ENCODE data around the gene DIABLO. TPM values are rescaled to one million over a fixed set of nuclear protein-coding genes. Genes with fewer than 3 reads are reported as not detected.
"Not testable (repeated sequence)": the region's sequence is repeated elsewhere in the genome, so short reads cannot be mapped to it uniquely, and the experiment has no call there.

The DIABLO gene
- polyA plus RNA-seq, 2 of the 4 experiments (the other 2 are of a cell fraction), result 74.9 to 104 TPM

DNA sequence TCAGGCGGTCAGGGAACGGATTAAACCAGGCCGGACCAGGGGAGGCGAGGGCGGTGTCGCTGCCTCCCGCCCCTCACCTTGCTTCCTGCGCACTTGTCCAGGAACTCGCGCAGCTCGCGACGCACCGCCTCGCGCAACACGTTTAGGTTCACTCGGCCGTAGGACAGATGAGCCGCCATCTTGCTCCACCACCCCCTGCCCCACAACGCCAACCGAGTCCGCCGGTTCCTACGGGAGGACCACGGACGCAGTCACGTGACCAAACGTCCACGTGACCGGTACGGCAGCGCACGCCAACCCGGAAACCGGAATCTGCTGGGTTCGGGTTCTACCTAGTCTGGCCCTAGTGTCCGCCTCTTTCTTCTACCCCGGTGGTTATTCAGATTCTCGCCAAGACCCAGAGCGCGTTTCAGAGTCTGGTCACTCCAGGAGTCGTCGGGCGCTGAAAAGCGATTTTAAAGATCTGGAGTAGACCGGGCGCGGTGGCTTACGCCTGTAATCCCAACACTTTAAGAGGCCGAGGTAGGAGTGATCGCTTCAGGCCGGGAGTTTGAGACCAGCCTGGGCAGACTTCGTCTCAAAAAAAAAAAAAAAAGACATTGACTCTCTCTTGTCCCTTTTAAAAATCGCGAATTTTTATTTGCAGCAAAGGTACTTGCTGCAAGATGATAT, 40.5 kb upstream of the DIABLO start, which contains the start of gene VPS33A (continued):
- TF ChIP-seq, protein P1, sequence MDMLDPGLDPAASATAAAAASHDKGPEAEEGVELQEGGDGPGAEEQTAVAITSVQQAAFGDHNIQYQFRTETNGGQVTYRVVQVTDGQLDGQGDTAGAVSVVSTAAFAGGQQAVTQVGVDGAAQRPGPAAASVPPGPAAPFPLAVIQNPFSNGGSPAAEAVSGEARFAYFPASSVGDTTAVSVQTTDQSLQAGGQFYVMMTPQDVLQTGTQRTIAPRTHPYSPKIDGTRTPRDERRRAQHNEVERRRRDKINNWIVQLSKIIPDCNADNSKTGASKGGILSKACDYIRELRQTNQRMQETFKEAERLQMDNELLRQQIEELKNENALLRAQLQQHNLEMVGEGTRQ (IDR thresholded peaks at IDR 0.05), result peak; percentile 100
- TF ChIP-seq FOSL2 (IDR thresholded peaks at IDR 0.05), result no peak
- TF ChIP-seq FOSL2 (CRISPR knock-in tag; IDR thresholded peaks at IDR 0.05), result peak; percentile 54; the same call in 1 of the 2 replicates

DNA sequence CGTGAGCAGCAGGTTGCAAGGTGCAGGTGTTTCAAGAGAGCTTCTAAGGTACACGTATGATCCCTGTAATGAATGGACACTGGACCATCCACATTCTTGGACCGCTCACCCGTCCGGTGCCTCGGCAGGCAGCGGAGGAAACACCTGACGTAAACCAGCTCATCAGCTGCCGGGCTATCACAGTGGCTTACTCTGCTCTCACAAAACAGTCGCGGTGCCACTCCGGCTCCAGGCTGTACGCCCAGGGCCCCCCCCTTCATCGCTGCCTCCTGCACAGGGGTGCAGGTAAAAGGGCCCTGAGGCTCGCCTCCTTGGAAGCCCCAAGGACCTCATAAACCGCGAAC, 40.0 kb upstream of the DIABLO start:
- Histone ChIP-seq H3K4me1 (peaks cover 10% of the 10 kb centered on the region; the same call in 1 of the 3 replicates), H3K9me3 (no peaks in the 10 kb centered on the region), H3K4me3 (peak overlapping the region; percentile 98), H3K27ac (peak overlapping the region; percentile 94 to 95), H3K4me2 (peak overlapping the region; percentile 96)
- DNase-seq (ENCODE audit: low read depth in 1 of 2, low spot score in 1 of 2) (peak in 1 of 2 experiments; percentile 46), FAIRE-seq (no peak), ATAC-seq (peak; percentile 65 to 67)
- TF ChIP-seq KDM1A (IDR thresholded peaks at IDR 0.05; ENCODE audit: low read depth) (no peak), ZFP36 (IDR thresholded peaks at IDR 0.05; ENCODE audit: borderline replicate concordance, partially characterized antibody) (no peak), JUN (IDR thresholded peaks at IDR 0.05) (no peak), RCOR1 (IDR thresholded peaks at IDR 0.05; ENCODE audit: low read depth, low read length) (no peak)
- ChIA-PET POLR2A (interaction anchor here (0.6 kb wide), 1 partner anchor 539 kb away, joined by 4 read pairs; no protein-coding TSS in a partner anchor), CTCF (interaction anchor here (1.3 kb wide), 1 partner anchor 15 kb away, joined by 3 read pairs; no protein-coding TSS in a partner anchor)
- under 1% methylated on average over 17 of the region's 17 CpGs for whole genome bisulfite sequencing (ENCODE audit: missing lambda C conversion rate)

DNA sequence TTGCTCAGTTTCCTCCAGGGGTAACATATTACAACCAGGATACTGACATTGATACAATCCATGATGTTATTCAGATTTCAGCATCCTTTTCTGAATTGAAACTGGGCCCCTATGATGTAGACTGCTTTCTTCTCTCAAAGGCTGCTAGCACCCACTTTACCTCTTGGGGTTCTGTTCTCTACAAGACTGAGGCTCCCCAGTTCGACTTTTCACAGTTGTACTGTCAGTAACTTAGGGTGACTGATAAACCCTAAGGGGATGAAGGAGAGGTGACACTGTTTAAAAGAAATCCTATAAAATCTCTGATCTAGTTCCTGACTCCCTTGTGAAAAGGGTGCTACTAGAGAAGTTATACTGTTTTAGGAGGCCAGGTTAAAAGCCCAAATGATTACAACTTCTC, 39.6 kb upstream of the DIABLO start:
- CTCF ChIA-PET, result interaction anchor here (1.3 kb wide), 1 partner anchor 15 kb away, joined by 3 read pairs; no protein-coding TSS in a partner anchor

DNA sequence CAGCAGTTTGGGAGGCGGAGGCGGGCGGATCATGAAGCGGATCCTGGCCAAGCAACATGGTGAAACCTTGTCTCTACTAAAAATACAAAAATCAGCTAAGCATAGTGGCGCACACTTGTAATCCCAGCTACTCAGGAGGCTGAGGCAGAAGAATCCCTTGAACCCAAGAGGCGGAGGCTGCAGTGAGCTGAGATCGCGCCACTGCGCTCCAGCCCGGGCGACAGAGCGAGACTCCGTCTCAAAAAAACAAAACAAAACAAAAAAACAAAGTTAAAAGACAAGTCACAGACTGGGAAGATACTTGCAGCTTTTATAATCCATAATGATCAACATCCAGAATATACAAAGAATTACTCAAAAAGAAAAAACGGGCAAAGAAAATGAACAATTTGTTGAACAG, 34.9 kb upstream of the DIABLO start:
- FAIRE-seq; POLR2A ChIA-PET; H3K27ac ChIP-seq; H3K4me2 ChIP-seq; ATAC-seq; H3K4me1 ChIP-seq; H3K9me3 ChIP-seq; DNase-seq (ENCODE audit: low read depth in 1 of 2, low spot score in 1 of 2); H3K4me3 ChIP-seq: not testable (repeated sequence)
- CTCF ChIA-PET, result interaction anchor here (1.4 to 1.5 kb wide), 2 partner anchors 53 to 95 kb away, joined by 4 to 5 read pairs; no protein-coding TSS in a partner anchor
- WGBS (ENCODE audit: missing lambda C conversion rate), result 86% methylated on average over 14 of the region's 14 CpGs

More for the DNA sequence above, 39.6 kb upstream of the DIABLO start:
- WGBS (ENCODE audit: missing lambda C conversion rate), result 4% methylated on average over 1 of the region's 1 CpG
- ATAC-seq (peak in 1 of 2 experiments; percentile 15; a peak in 2 of 6 replicates), FAIRE-seq (no peak), DNase-seq (ENCODE audit: low read depth in 1 of 2, low spot score in 1 of 2) (peak in 1 of 2 experiments; percentile 13)
- TF ChIP-seq HOXA7 (CRISPR knock-in tag; IDR thresholded peaks at IDR 0.05) (no peak), POLR2A (IDR thresholded peaks at IDR 0.05; ENCODE audit: low read length) (no peak), EHF (CRISPR knock-in tag; IDR thresholded peaks at IDR 0.05) (no peak), TP53 (CRISPR knock-in tag; IDR thresholded peaks at IDR 0.05) (no peak), FOXS1 (CRISPR knock-in tag; IDR thresholded peaks at IDR 0.05) (no peak), ZFP36 (IDR thresholded peaks at IDR 0.05; ENCODE audit: borderline replicate concordance, partially characterized antibody) (no peak), FOSL2 (IDR thresholded peaks at IDR 0.05) (no peak), FOSL2 (CRISPR knock-in tag; IDR thresholded peaks at IDR 0.05) (no peak), SMC3 (IDR thresholded peaks at IDR 0.05) (no peak), EP300 (IDR thresholded peaks at IDR 0.05) (no peak), CHD4 (IDR thresholded peaks at IDR 0.05; ENCODE audit: borderline replicate concordance) (no peak), ZC3H11A (IDR thresholded peaks at IDR 0.05) (no peak), FOSB (CRISPR knock-in tag; IDR thresholded peaks at IDR 0.05) (no peak), HEYL (CRISPR knock-in tag; IDR thresholded peaks at IDR 0.05) (no peak), NR3C1 (IDR thresholded peaks at IDR 0.05) (no peak), RARB (CRISPR knock-in tag; IDR thresholded peaks at IDR 0.05) (no peak), GATA3 (IDR thresholded peaks at IDR 0.05; ENCODE audit: borderline replicate concordance) (no peak), MAFK (IDR thresholded peaks at IDR 0.05; ENCODE audit: partially characterized antibody) (no peak)
- TF ChIP-seq, protein P2, sequence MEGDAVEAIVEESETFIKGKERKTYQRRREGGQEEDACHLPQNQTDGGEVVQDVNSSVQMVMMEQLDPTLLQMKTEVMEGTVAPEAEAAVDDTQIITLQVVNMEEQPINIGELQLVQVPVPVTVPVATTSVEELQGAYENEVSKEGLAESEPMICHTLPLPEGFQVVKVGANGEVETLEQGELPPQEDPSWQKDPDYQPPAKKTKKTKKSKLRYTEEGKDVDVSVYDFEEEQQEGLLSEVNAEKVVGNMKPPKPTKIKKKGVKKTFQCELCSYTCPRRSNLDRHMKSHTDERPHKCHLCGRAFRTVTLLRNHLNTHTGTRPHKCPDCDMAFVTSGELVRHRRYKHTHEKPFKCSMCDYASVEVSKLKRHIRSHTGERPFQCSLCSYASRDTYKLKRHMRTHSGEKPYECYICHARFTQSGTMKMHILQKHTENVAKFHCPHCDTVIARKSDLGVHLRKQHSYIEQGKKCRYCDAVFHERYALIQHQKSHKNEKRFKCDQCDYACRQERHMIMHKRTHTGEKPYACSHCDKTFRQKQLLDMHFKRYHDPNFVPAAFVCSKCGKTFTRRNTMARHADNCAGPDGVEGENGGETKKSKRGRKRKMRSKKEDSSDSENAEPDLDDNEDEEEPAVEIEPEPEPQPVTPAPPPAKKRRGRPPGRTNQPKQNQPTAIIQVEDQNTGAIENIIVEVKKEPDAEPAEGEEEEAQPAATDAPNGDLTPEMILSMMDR (IDR thresholded peaks at IDR 0.05), result no peak
- TF ChIP-seq, protein P3, sequence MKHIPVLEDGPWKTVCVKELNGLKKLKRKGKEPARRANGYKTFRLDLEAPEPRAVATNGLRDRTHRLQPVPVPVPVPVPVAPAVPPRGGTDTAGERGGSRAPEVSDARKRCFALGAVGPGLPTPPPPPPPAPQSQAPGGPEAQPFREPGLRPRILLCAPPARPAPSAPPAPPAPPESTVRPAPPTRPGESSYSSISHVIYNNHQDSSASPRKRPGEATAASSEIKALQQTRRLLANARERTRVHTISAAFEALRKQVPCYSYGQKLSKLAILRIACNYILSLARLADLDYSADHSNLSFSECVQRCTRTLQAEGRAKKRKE (CRISPR knock-in tag; IDR thresholded peaks at IDR 0.05; ENCODE audit: low read depth), result no peak
- TF ChIP-seq, protein P4, sequence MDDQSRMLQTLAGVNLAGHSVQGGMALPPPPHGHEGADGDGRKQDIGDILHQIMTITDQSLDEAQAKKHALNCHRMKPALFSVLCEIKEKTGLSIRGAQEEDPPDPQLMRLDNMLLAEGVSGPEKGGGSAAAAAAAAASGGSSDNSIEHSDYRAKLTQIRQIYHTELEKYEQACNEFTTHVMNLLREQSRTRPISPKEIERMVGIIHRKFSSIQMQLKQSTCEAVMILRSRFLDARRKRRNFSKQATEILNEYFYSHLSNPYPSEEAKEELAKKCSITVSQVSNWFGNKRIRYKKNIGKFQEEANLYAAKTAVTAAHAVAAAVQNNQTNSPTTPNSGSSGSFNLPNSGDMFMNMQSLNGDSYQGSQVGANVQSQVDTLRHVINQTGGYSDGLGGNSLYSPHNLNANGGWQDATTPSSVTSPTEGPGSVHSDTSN (IDR thresholded peaks at IDR 0.05), result no peak
- H3K27ac ChIP-seq, result peak overlapping the region; percentile 94 to 95
- H3K4me2 ChIP-seq, result peak overlapping the region; percentile 96
- H3K4me1 ChIP-seq, result peaks cover 10% of the 10 kb centered on the region; the same call in 1 of the 3 replicates
- no peaks in the 10 kb centered on the region for H3K9me3 ChIP-seq
- peak overlapping the region; percentile 98 for H3K4me3 ChIP-seq
- POLR2A ChIA-PET, result no interaction called here

DNA sequence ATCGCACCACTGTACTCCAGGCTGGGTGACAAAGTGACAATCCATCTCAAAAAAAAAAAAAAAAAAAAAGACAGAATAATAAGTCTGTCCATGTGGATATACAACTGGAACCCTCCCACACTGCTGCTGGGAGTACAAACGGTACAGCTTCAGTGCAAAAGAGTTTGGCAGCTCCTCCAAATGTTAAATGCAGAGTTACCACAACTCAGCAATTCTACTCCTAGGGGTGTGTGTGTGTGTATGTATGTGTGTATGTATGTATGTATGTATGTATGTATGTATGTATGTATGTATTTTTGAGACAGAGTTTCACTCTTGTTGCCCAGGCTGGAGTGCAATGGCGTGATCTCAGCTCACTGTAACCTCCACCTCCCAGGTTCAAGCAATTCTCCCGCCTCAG, 33.1 kb upstream of the DIABLO start:
- H3K4me1 ChIP-seq; ATAC-seq; H3K27ac ChIP-seq; DNase-seq (ENCODE audit: low read depth in 1 of 2, low spot score in 1 of 2); POLR2A ChIA-PET; H3K4me2 ChIP-seq; FAIRE-seq; H3K4me3 ChIP-seq; H3K9me3 ChIP-seq: not testable (repeated sequence)
- CTCF ChIA-PET, result interaction anchor here (1.3 kb wide), 1 partner anchor 97 kb away, joined by 4 read pairs; no protein-coding TSS in a partner anchor
- WGBS (ENCODE audit: missing lambda C conversion rate), result 95% methylated on average over 4 of the region's 4 CpGs

All from A549 (cell line).